ENCODE data around the gene LYSMD3.

Gene LYSMD3

DNA sequence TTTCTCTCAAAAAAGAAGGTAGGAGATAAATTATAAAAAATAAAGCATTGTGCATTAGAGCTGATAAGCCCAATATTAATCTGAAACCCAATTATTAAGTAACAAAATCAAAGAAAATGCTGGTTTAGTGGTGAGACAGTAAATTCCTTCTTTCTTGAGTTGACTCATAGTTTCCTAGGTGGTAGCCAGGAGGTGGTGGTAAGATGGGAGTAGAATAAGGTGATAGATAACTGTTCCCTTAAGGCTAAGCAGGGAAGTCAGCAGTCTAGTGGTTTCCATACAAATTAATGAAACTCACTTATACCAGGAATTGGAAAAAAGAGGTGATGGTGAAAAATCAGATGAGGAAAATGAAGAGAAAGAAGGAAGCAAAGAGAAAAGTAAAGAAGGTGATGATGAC, 23.2 kb downstream of the LYSMD3 start:
- Histone ChIP-seq H3K9ac (ENCODE audit: insufficient read length, low read depth) (no peak overlapping the region), H3K36me3 (ENCODE audit: insufficient read depth, insufficient read length, low read length) (no peaks in the 10 kb centered on the region), H3K4me3 (ENCODE audit: insufficient read length, low read depth) (no peak overlapping the region), H3K4me1 (ENCODE audit: insufficient read depth, insufficient read length) (no peaks in the 10 kb centered on the region), H3K9me3 (ENCODE audit: insufficient read depth, low read length) (no peaks in the 10 kb centered on the region), H3K27me3 (ENCODE audit: insufficient read depth, insufficient read length) (no peaks in the 10 kb centered on the region)
- TF ChIP-seq SUZ12 (IDR thresholded peaks at IDR 0.05; ENCODE audit: extremely low read depth, insufficient read depth, insufficient read length) (no peak), YY1 (IDR thresholded peaks at IDR 0.05; ENCODE audit: insufficient read depth, insufficient read length) (no peak), ZNF274 (IDR thresholded peaks at IDR 0.05; ENCODE audit: low read depth, low read length) (no peak)
- no peak for DNase-seq (ENCODE audit: low read depth, low spot score)

- DNase-seq (ENCODE audit: low read depth, low spot score), result no peak
- Histone ChIP-seq H3K4me1 (ENCODE audit: insufficient read depth, insufficient read length) (no peaks in the 10 kb centered on the region), H3K36me3 (ENCODE audit: insufficient read depth, insufficient read length, low read length) (no peaks in the 10 kb centered on the region), H3K9ac (ENCODE audit: insufficient read length, low read depth) (no peak overlapping the region), H3K4me3 (ENCODE audit: insufficient read length, low read depth) (no peak overlapping the region), H3K27me3 (ENCODE audit: insufficient read depth, insufficient read length) (no peaks in the 10 kb centered on the region), H3K9me3 (ENCODE audit: insufficient read depth, low read length) (no peaks in the 10 kb centered on the region)
- TF ChIP-seq ZNF274 (IDR thresholded peaks at IDR 0.05; ENCODE audit: low read depth, low read length), result no peak
- no peak for TF ChIP-seq YY1 (IDR thresholded peaks at IDR 0.05; ENCODE audit: insufficient read depth, insufficient read length)
- TF ChIP-seq SUZ12 (IDR thresholded peaks at IDR 0.05; ENCODE audit: extremely low read depth, insufficient read depth, insufficient read length), result no peak
Observed at GRCh38 chr5:90504743-90505142, 24.6 kb downstream of the LYSMD3 start.

DNA sequence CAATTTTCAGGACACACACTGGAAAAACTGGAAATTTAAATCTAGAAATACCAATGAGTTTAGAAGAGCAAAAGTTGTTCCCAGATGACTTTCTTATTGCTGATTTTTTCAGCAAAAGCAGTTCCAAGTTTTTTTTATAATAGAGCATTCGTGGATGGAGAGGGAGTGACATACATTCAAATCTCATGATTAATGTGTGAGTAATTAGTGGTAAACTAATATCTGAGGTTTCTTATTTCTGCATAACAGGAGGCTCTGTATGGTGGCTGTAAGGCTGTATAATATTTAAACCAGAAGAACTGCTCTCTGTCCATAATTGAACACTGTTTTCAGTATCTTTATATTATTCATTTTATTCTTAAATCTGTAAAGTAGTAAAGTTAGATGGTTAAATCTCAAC, 25.8 kb downstream of the LYSMD3 start:
- H3K27me3 ChIP-seq (ENCODE audit: insufficient read depth, insufficient read length), result no peaks in the 10 kb centered on the region
- H3K9me3 ChIP-seq (ENCODE audit: insufficient read depth, low read length), result no peaks in the 10 kb centered on the region
- DNase-seq (ENCODE audit: low read depth, low spot score), result no peak
- H3K4me3 ChIP-seq (ENCODE audit: insufficient read length, low read depth), result no peak overlapping the region
- H3K9ac ChIP-seq (ENCODE audit: insufficient read length, low read depth), result no peak overlapping the region
- H3K36me3 ChIP-seq (ENCODE audit: insufficient read depth, insufficient read length, low read length), result no peaks in the 10 kb centered on the region
- H3K4me1 ChIP-seq (ENCODE audit: insufficient read depth, insufficient read length), result no peaks in the 10 kb centered on the region
- TF ChIP-seq YY1 (IDR thresholded peaks at IDR 0.05; ENCODE audit: insufficient read depth, insufficient read length) (no peak), SUZ12 (IDR thresholded peaks at IDR 0.05; ENCODE audit: extremely low read depth, insufficient read depth, insufficient read length) (no peak), ZNF274 (IDR thresholded peaks at IDR 0.05; ENCODE audit: low read depth, low read length) (no peak)

GRCh38 chr5:90495146-90495545, 34.2 kb downstream of the LYSMD3 start:
- Histone ChIP-seq H3K9me3 (ENCODE audit: insufficient read depth, low read length) (no peaks in the 10 kb centered on the region), H3K9ac (ENCODE audit: insufficient read length, low read depth) (no peak overlapping the region), H3K36me3 (ENCODE audit: insufficient read depth, insufficient read length, low read length) (peaks cover 5% of the 10 kb centered on the region), H3K4me1 (ENCODE audit: insufficient read depth, insufficient read length) (no peaks in the 10 kb centered on the region), H3K27me3 (ENCODE audit: insufficient read depth, insufficient read length) (no peaks in the 10 kb centered on the region), H3K4me3 (ENCODE audit: insufficient read length, low read depth) (no peak overlapping the region)
- DNase-seq (ENCODE audit: low read depth, low spot score), result no peak
- TF ChIP-seq SUZ12 (IDR thresholded peaks at IDR 0.05; ENCODE audit: extremely low read depth, insufficient read depth, insufficient read length), result no peak
- no peak for TF ChIP-seq ZNF274 (IDR thresholded peaks at IDR 0.05; ENCODE audit: low read depth, low read length)
- TF ChIP-seq YY1 (IDR thresholded peaks at IDR 0.05; ENCODE audit: insufficient read depth, insufficient read length), result no peak

- Histone ChIP-seq H3K9ac (ENCODE audit: insufficient read length, low read depth) (no peak overlapping the region), H3K36me3 (ENCODE audit: insufficient read depth, insufficient read length, low read length) (peaks cover 5% of the 10 kb centered on the region), H3K4me1 (ENCODE audit: insufficient read depth, insufficient read length) (no peaks in the 10 kb centered on the region), H3K27me3 (ENCODE audit: insufficient read depth, insufficient read length) (no peaks in the 10 kb centered on the region), H3K4me3 (ENCODE audit: insufficient read length, low read depth) (no peak overlapping the region), H3K9me3 (ENCODE audit: insufficient read depth, low read length) (no peaks in the 10 kb centered on the region)
- TF ChIP-seq YY1 (IDR thresholded peaks at IDR 0.05; ENCODE audit: insufficient read depth, insufficient read length) (no peak), ZNF274 (IDR thresholded peaks at IDR 0.05; ENCODE audit: low read depth, low read length) (no peak), SUZ12 (IDR thresholded peaks at IDR 0.05; ENCODE audit: extremely low read depth, insufficient read depth, insufficient read length) (no peak)
- no peak for DNase-seq (ENCODE audit: low read depth, low spot score)
Observed at GRCh38 chr5:90494043-90494442, 35.3 kb downstream of the LYSMD3 start.

DNA sequence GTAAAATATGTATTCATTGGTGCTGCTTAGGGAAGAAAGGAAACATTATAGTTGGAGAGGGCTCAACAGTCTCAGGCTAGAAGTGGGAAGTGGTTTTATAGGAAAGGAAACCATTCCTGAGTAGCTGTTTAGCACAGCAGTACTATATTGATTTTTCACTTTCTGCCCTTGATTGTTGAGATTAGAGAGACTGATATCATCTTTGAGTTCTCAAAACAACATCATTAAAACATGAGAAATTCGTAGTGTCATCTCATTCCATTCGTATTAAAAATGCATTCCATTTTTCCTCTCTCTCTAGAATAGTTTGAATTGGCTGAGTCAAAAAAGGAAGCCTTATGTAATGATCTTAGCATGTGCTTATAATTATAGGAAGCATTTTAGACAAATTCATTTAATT, 40.6 kb downstream of the LYSMD3 start:
- H3K27me3 ChIP-seq (ENCODE audit: insufficient read depth, insufficient read length), result no peaks in the 10 kb centered on the region
- no peak overlapping the region for H3K9ac ChIP-seq (ENCODE audit: insufficient read length, low read depth)
- peaks cover 8% of the 10 kb centered on the region for H3K36me3 ChIP-seq (ENCODE audit: insufficient read depth, insufficient read length, low read length)
- no peak for DNase-seq (ENCODE audit: low read depth, low spot score)
- H3K4me1 ChIP-seq (ENCODE audit: insufficient read depth, insufficient read length), result no peaks in the 10 kb centered on the region
- TF ChIP-seq SUZ12 (IDR thresholded peaks at IDR 0.05; ENCODE audit: extremely low read depth, insufficient read depth, insufficient read length), result no peak
- no peak for TF ChIP-seq YY1 (IDR thresholded peaks at IDR 0.05; ENCODE audit: insufficient read depth, insufficient read length)
- TF ChIP-seq ZNF274 (IDR thresholded peaks at IDR 0.05; ENCODE audit: low read depth, low read length), result no peak
- H3K9me3 ChIP-seq (ENCODE audit: insufficient read depth, low read length), result no peaks in the 10 kb centered on the region
- no peak overlapping the region for H3K4me3 ChIP-seq (ENCODE audit: insufficient read length, low read depth)

GRCh38 chr5:90484540-90484939, 44.8 kb downstream of the LYSMD3 start:
- Histone ChIP-seq H3K4me1 (ENCODE audit: insufficient read depth, insufficient read length) (no peaks in the 10 kb centered on the region), H3K9me3 (ENCODE audit: insufficient read depth, low read length) (no peaks in the 10 kb centered on the region), H3K9ac (ENCODE audit: insufficient read length, low read depth) (no peak overlapping the region), H3K4me3 (ENCODE audit: insufficient read length, low read depth) (no peak overlapping the region), H3K36me3 (ENCODE audit: insufficient read depth, insufficient read length, low read length) (peaks cover 5% of the 10 kb centered on the region), H3K27me3 (ENCODE audit: insufficient read depth, insufficient read length) (no peaks in the 10 kb centered on the region)
- TF ChIP-seq YY1 (IDR thresholded peaks at IDR 0.05; ENCODE audit: insufficient read depth, insufficient read length) (no peak), SUZ12 (IDR thresholded peaks at IDR 0.05; ENCODE audit: extremely low read depth, insufficient read depth, insufficient read length) (no peak), ZNF274 (IDR thresholded peaks at IDR 0.05; ENCODE audit: low read depth, low read length) (no peak)
- DNase-seq (ENCODE audit: low read depth, low spot score), result no peak

GRCh38 chr5:90483206-90483605, 46.2 kb downstream of the LYSMD3 start:
- Histone ChIP-seq H3K27me3 (ENCODE audit: insufficient read depth, insufficient read length) (no peaks in the 10 kb centered on the region), H3K4me3 (ENCODE audit: insufficient read length, low read depth) (no peak overlapping the region), H3K36me3 (ENCODE audit: insufficient read depth, insufficient read length, low read length) (peaks cover 5% of the 10 kb centered on the region), H3K4me1 (ENCODE audit: insufficient read depth, insufficient read length) (no peaks in the 10 kb centered on the region), H3K9me3 (ENCODE audit: insufficient read depth, low read length) (no peaks in the 10 kb centered on the region), H3K9ac (ENCODE audit: insufficient read length, low read depth) (no peak overlapping the region)
- DNase-seq (ENCODE audit: low read depth, low spot score), result no peak
- TF ChIP-seq ZNF274 (IDR thresholded peaks at IDR 0.05; ENCODE audit: low read depth, low read length), result no peak
- TF ChIP-seq YY1 (IDR thresholded peaks at IDR 0.05; ENCODE audit: insufficient read depth, insufficient read length), result no peak
- TF ChIP-seq SUZ12 (IDR thresholded peaks at IDR 0.05; ENCODE audit: extremely low read depth, insufficient read depth, insufficient read length), result no peak

Data from NT2/D1 (cell line).